Tibial artery (tissue), 4 donors: ENCODE data around the gene BACH1.

ENCODE experiments used
- DNase-seq, 2 donors: peaks; one replicate each; pipeline ENCODE4 v3.0.0-alpha.2; 2019
- H3K27ac ChIP-seq, 2 donors: fragments of 200-600 bp; sonication (generic) in 1 of 2; 1 replicate in 1 of 2; 2 replicates in 1 of 2; pipeline ENCODE4 v1.5.1; 2018 to 2019; ENCODE audit warnings: mild to moderate bottlenecking in 1 of 2
- H3K27me3 ChIP-seq, 2 donors: fragments of 200-600 bp; sonication (generic) in 1 of 2; one replicate each; pipeline versions ENCODE4 v1.5.1 to v1.6.0; 2016 to 2019
- H3K36me3 ChIP-seq, 3 donors: fragments of 200-600 bp; sonication (generic) in 2 of 3; one replicate each; pipeline ENCODE4 v1.5.1; 2016 to 2019; ENCODE audit warnings: mild to moderate bottlenecking in 2 of 3
- H3K4me1 ChIP-seq, 4 donors: fragments of 200-600 bp; sonication (generic) in 2 of 4; 1 replicate in 3 of 4; 2 replicates in 1 of 4; pipeline ENCODE4 v1.5.1; 2016 to 2019
- H3K4me3 ChIP-seq, 2 donors: fragments of 200-600 bp; sonication (generic) in 1 of 2; 1 replicate in 1 of 2; 2 replicates in 1 of 2; pipeline ENCODE4 v1.5.1; 2018 to 2019; ENCODE audit warnings: mild to moderate bottlenecking in 2 of 2
- H3K9me3 ChIP-seq, 3 donors: fragments of 200-600 bp; sonication (generic) in 1 of 3; one replicate each; pipeline ENCODE4 v1.5.1; 2016 to 2019
- CTCF ChIP-seq, 2 experiments: fragments of 200-600 bp in 1 of 2; fragments of 450-650 bp in 1 of 2; IDR thresholded peaks; one replicate each; pipeline ENCODE4 v1.5.1; 2017 to 2019; ENCODE audit warnings: antibody characterized with exemption in 2 of 2, mild to moderate bottlenecking in 1 of 2, moderate library complexity in 1 of 2
- intact Hi-C: fragments of 100-400 bp; cut with DNase I; formaldehyde crosslinking; loops from one replicate; pipeline ENCODE4 v1.15.0; 2023; ENCODE audit warnings: low total_unique reads

Gene BACH1

GRCh38 chr21:29360799-29361765 is 62.4 kb downstream of the BACH1 start:
- no peak overlapping the region for H3K4me3 ChIP-seq
- intact Hi-C loops = no loop called here
- no peak for TF ChIP-seq CTCF (IDR thresholded peaks at IDR 0.05)

GRCh38 chr21:29362758-29363157 is 64.0 kb downstream of the BACH1 start:
- intact Hi-C loops = no loop called here
- Histone ChIP-seq H3K36me3 (peaks cover 0 to 6% (median 0%) of the 10 kb centered on the region in 3 donors), H3K4me3 (no peak overlapping the region), H3K9me3 (no peaks in the 10 kb centered on the region), H3K27ac (no peak overlapping the region), H3K27me3 (no peaks in the 10 kb centered on the region), H3K4me1 (no peaks in the 10 kb centered on the region)
- TF ChIP-seq CTCF (IDR thresholded peaks at IDR 0.05) = no peak
- no peak for DNase-seq

More at GRCh38 chr21:29360799-29361765, 62.4 kb downstream of the BACH1 start:
- H3K4me1 ChIP-seq = no peaks in the 10 kb centered on the region
- no peaks in the 10 kb centered on the region for H3K27me3 ChIP-seq
- DNase-seq = no peak
- no peaks in the 10 kb centered on the region for H3K9me3 ChIP-seq
- H3K36me3 ChIP-seq = peaks cover 0 to 6% (median 0%) of the 10 kb centered on the region in 3 donors
- no peak overlapping the region for H3K27ac ChIP-seq

GRCh38 chr21:29365661-29366265 is 67.0 kb downstream of the BACH1 start:
- intact Hi-C loops = no loop called here
- Histone ChIP-seq H3K9me3 (no peaks in the 10 kb centered on the region), H3K4me3 (no peak overlapping the region), H3K36me3 (peaks cover 0 to 6% (median 0%) of the 10 kb centered on the region in 3 donors), H3K27ac (no peak overlapping the region), H3K27me3 (no peaks in the 10 kb centered on the region), H3K4me1 (no peaks in the 10 kb centered on the region)
- TF ChIP-seq CTCF (IDR thresholded peaks at IDR 0.05) = no peak
- no peak for DNase-seq

DNA sequence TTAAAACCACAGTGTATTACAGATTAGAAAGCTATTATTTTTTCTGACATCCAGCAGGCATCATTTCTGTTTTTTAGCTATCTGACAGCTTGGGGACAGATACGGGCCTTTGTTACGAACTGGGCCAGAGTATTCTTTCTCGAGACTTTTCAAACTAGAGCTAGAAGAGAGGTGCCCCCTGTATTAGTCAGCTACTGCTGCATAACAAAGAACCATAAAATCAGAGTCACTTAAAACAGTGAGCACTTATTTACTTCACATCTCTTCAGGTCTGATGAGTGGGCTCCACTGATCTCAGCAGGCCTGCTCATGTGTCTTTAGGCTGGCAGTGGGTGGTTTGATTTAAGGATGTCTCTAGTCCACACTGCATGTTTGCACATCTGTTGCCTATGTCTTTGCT is 67.8 kb downstream of the BACH1 start:
- no peak overlapping the region for H3K27ac ChIP-seq
- H3K9me3 ChIP-seq = no peaks in the 10 kb centered on the region
- H3K4me3 ChIP-seq = no peak overlapping the region
- intact Hi-C loops = no loop called here
- H3K36me3 ChIP-seq = peaks cover 0 to 6% (median 4%) of the 10 kb centered on the region in 3 donors
- H3K4me1 ChIP-seq = no peaks in the 10 kb centered on the region
- no peak for DNase-seq
- TF ChIP-seq CTCF (IDR thresholded peaks at IDR 0.05) = no peak
- no peaks in the 10 kb centered on the region for H3K27me3 ChIP-seq

DNA sequence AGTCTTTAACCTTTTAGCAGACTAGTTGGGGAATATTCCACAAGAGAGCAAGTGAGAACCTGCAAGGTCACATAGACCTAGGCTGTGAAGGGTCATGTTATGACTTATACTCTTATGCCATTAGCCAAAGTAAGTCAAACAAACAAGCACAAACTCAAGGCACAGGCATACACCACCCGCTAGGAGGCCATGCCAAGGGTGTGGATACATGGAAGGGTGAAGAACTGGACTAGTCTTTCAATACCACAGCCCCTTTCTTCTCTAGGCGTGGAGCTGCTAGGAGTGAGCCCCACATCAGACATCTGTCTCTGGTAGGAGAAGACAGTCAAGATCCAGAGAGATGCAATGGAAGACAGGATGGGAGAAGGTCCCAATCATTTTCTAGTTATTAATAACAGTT is 68.6 kb downstream of the BACH1 start:
- no peaks in the 10 kb centered on the region for H3K9me3 ChIP-seq
- no peak overlapping the region for H3K4me3 ChIP-seq
- no peaks in the 10 kb centered on the region for H3K27me3 ChIP-seq
- no peak overlapping the region for H3K27ac ChIP-seq
- H3K36me3 ChIP-seq = peaks cover 0 to 6% (median 4%) of the 10 kb centered on the region in 3 donors
- no peak for DNase-seq
- H3K4me1 ChIP-seq = no peaks in the 10 kb centered on the region
- TF ChIP-seq CTCF (IDR thresholded peaks at IDR 0.05) = no peak
- intact Hi-C loops = no loop called here
